ENCODE results near the gene ZNF335. TPM values are rescaled to one million over a fixed set of nuclear protein-coding genes. Genes with fewer than 3 reads are reported as not detected.

The ZNF335 gene
- total and polyA plus RNA-seq, 2 of the 13 experiments (the other 11 are each of a cell fraction or from before 2014, with no cell fraction given): 9.7 to 13.7 TPM

- no peak for TF ChIP-seq MED13 (CRISPR knock-in tag; IDR thresholded peaks at IDR 0.05)
- no peak for TF ChIP-seq KDM1A (CRISPR knock-in tag; IDR thresholded peaks at IDR 0.05)
- TF ChIP-seq KLF12 (CRISPR knock-in tag; IDR thresholded peaks at IDR 0.05; ENCODE audit: borderline replicate concordance): no peak
- no peak for TF ChIP-seq ZNF296 (CRISPR knock-in tag; conservative IDR thresholded peaks at IDR 0.05)
- no peak for TF ChIP-seq RBM22 (optimal IDR thresholded peaks at IDR 0.05; ENCODE audit: low read length)
- no peak for TF ChIP-seq KDM6A (CRISPR knock-in tag; IDR thresholded peaks at IDR 0.05; ENCODE audit: low read depth)
- TF ChIP-seq ZNF326 (CRISPR knock-in tag; IDR thresholded peaks at IDR 0.05; ENCODE audit: borderline replicate concordance): no peak
- no peak for TF ChIP-seq SP4 (CRISPR knock-in tag; IDR thresholded peaks at IDR 0.05)
- TF ChIP-seq TEAD3 (CRISPR knock-in tag; optimal IDR thresholded peaks at IDR 0.05; ENCODE audit: borderline replicate concordance): peak; percentile 19
- TF ChIP-seq ZFY (CRISPR knock-in tag; IDR thresholded peaks at IDR 0.05): no peak
- no peak for TF ChIP-seq ZKSCAN1 (IDR thresholded peaks at IDR 0.05; ENCODE audit: low read length)
- no peak for TF ChIP-seq RARG (CRISPR knock-in tag; IDR thresholded peaks at IDR 0.05; ENCODE audit: low read depth)
- TF ChIP-seq TAF15 (IDR thresholded peaks at IDR 0.05; ENCODE audit: low read depth, low read length, poor library complexity, severe bottlenecking): no peak
- TF ChIP-seq ZSCAN21 (CRISPR knock-in tag; IDR thresholded peaks at IDR 0.05; ENCODE audit: borderline replicate concordance): no peak
- TF ChIP-seq CSRNP2 (CRISPR knock-in tag; conservative IDR thresholded peaks at IDR 0.05; ENCODE audit: low read depth): no peak
- TF ChIP-seq ZFP37 (CRISPR knock-in tag; IDR thresholded peaks at IDR 0.05; ENCODE audit: borderline replicate concordance): no peak
- TF ChIP-seq ZNF790 (CRISPR knock-in tag; IDR thresholded peaks at IDR 0.05; ENCODE audit: borderline replicate concordance): no peak
- no peak for TF ChIP-seq HCFC1 (IDR thresholded peaks at IDR 0.05; ENCODE audit: low read depth, low read length)
- TF ChIP-seq KLF13 (CRISPR knock-in tag; IDR thresholded peaks at IDR 0.05): no peak
- TF ChIP-seq UBTF (CRISPR knock-in tag; IDR thresholded peaks at IDR 0.05): peak; percentile 41; the same call in 1 of the 2 replicates
- TF ChIP-seq ZNF557 (CRISPR knock-in tag; IDR thresholded peaks at IDR 0.05): no peak
- no peak for TF ChIP-seq ZNF615 (CRISPR knock-in tag; IDR thresholded peaks at IDR 0.05; ENCODE audit: borderline replicate concordance)
- peak; percentile 46; the same call in 1 of the 2 replicates for TF ChIP-seq FOXJ3 (CRISPR knock-in tag; IDR thresholded peaks at IDR 0.05; ENCODE audit: borderline replicate concordance)
- no peak for TF ChIP-seq NAIF1 (CRISPR knock-in tag; IDR thresholded peaks at IDR 0.05; ENCODE audit: borderline replicate concordance)
- TF ChIP-seq IKZF1 (IDR thresholded peaks at IDR 0.05): no peak
- TF ChIP-seq NCOA1 (CRISPR knock-in tag; IDR thresholded peaks at IDR 0.05): no peak
- no peak for TF ChIP-seq ZNF850 (CRISPR knock-in tag; conservative IDR thresholded peaks at IDR 0.05)
- TF ChIP-seq HNF4G (IDR thresholded peaks at IDR 0.05; ENCODE audit: borderline replicate concordance, low read depth, low read length): no peak
- no peak for TF ChIP-seq HNF4G (CRISPR knock-in tag; IDR thresholded peaks at IDR 0.05; ENCODE audit: borderline replicate concordance, low read depth)
- TF ChIP-seq ZNF709 (CRISPR knock-in tag; IDR thresholded peaks at IDR 0.05): 0 out of 2 replicates have a peak, but pooled peaks have one; percentile 23
Observed at GRCh38 chr20:45925821-45926506, 46.0 kb downstream of the ZNF335 start (continued).

All from HepG2 (cell line).